HUES48 (cell line): ENCODE results near the gene PIGM.
A peak's percentile ranks its signal among the peaks of the same experiment; 100 is the strongest.

Source experiments
- H3K27ac ChIP-seq: one replicate; pipeline ENCODE4 v1.7.0; 2013; ENCODE audit warnings: low read depth, low read length, inconsistent platforms
- H3K27me3 ChIP-seq: 2 replicates; pipeline ENCODE4 v1.6.1; 2013; ENCODE audit warnings: mild to moderate bottlenecking, low read length; ENCODE audit not compliant: control insufficient read depth, insufficient read depth
- H3K36me3 ChIP-seq: 2 replicates; pipeline ENCODE4 v1.6.1; 2013; ENCODE audit warnings: low read length; ENCODE audit not compliant: control insufficient read depth, insufficient read depth
- H3K4me1 ChIP-seq: 2 replicates; pipeline ENCODE4 v1.6.1; 2013; ENCODE audit warnings: mild to moderate bottlenecking, low read length; ENCODE audit not compliant: control insufficient read depth, insufficient read depth
- H3K4me3 ChIP-seq: 2 replicates; pipeline ENCODE4 v1.5.1; 2013; ENCODE audit warnings: mild to moderate bottlenecking, low read depth, low read length
- H3K9ac ChIP-seq: 2 replicates; pipeline ENCODE4 v1.6.1; 2013; ENCODE audit warnings: mild to moderate bottlenecking, low read depth, low read length, moderate library complexity
- H3K9me3 ChIP-seq: 2 replicates; pipeline ENCODE4 v1.6.1; 2013; ENCODE audit warnings: low read length; ENCODE audit not compliant: control insufficient read depth, insufficient read depth

The PIGM gene

GRCh38 chr1:160043543-160043942 lies 11.8 kb upstream of the PIGM start:
- Histone ChIP-seq H3K9me3 (no peaks in the 10 kb centered on the region), H3K4me1 (peaks cover 24% of the 10 kb centered on the region), H3K27ac (no peak overlapping the region), H3K27me3 (no peaks in the 10 kb centered on the region; the same call in 1 of the 2 replicates), H3K9ac (no peak overlapping the region), H3K4me3 (no peak overlapping the region), H3K36me3 (no peaks in the 10 kb centered on the region)

- Histone ChIP-seq H3K9ac (no peak overlapping the region), H3K9me3 (no peaks in the 10 kb centered on the region), H3K36me3 (no peaks in the 10 kb centered on the region), H3K27me3 (no peaks in the 10 kb centered on the region), H3K4me3 (no peak overlapping the region), H3K4me1 (no peaks in the 10 kb centered on the region), H3K27ac (no peak overlapping the region)
These were observed 8.7 kb upstream of the PIGM start for GRCh38 chr1:160040476-160040875.

- H3K9ac ChIP-seq: 0 out of 2 replicates have a peak overlapping the region, but pooled peaks have one; percentile 16
- H3K36me3 ChIP-seq: no peaks in the 10 kb centered on the region
- H3K27ac ChIP-seq: peak overlapping the region; percentile 19
- H3K9me3 ChIP-seq: no peaks in the 10 kb centered on the region
- peak overlapping the region; percentile 96 for H3K4me3 ChIP-seq
- peaks cover 8% of the 10 kb centered on the region for H3K27me3 ChIP-seq
- peaks cover 7% of the 10 kb centered on the region for H3K4me1 ChIP-seq
These were observed 503 bp upstream of the PIGM start for GRCh38 chr1:160032165-160032820.

GRCh38 chr1:160030657-160031364 lies 979 bp downstream of the PIGM start:
- H3K9ac ChIP-seq: peak overlapping the region; percentile 72
- peak overlapping the region; percentile 80 for H3K27ac ChIP-seq
- H3K36me3 ChIP-seq: no peaks in the 10 kb centered on the region
- peaks cover 8% of the 10 kb centered on the region for H3K27me3 ChIP-seq
- peaks cover 7% of the 10 kb centered on the region for H3K4me1 ChIP-seq
- no peaks in the 10 kb centered on the region for H3K9me3 ChIP-seq
- H3K4me3 ChIP-seq: peak overlapping the region; percentile 96

- H3K36me3 ChIP-seq: no peaks in the 10 kb centered on the region
- no peak overlapping the region for H3K27ac ChIP-seq
- peaks cover 4% of the 10 kb centered on the region for H3K27me3 ChIP-seq
- H3K4me1 ChIP-seq: peaks cover 7% of the 10 kb centered on the region
- no peak overlapping the region for H3K9ac ChIP-seq
- no peaks in the 10 kb centered on the region for H3K9me3 ChIP-seq
- no peak overlapping the region for H3K4me3 ChIP-seq
These were observed 3.4 kb downstream of the PIGM start for GRCh38 chr1:160028426-160028825.

GRCh38 chr1:160025314-160025713 lies 6.5 kb downstream of the PIGM start:
- H3K36me3 ChIP-seq: no peaks in the 10 kb centered on the region
- peaks cover 1% of the 10 kb centered on the region for H3K4me1 ChIP-seq
- no peaks in the 10 kb centered on the region for H3K27me3 ChIP-seq
- no peak overlapping the region for H3K4me3 ChIP-seq
- no peak overlapping the region for H3K9ac ChIP-seq
- H3K27ac ChIP-seq: no peak overlapping the region
- H3K9me3 ChIP-seq: no peaks in the 10 kb centered on the region

- Histone ChIP-seq H3K9ac (no peak overlapping the region), H3K4me3 (no peak overlapping the region), H3K27me3 (no peaks in the 10 kb centered on the region), H3K9me3 (no peaks in the 10 kb centered on the region), H3K36me3 (no peaks in the 10 kb centered on the region), H3K27ac (no peak overlapping the region), H3K4me1 (no peaks in the 10 kb centered on the region)
These were observed 7.4 kb downstream of the PIGM start for GRCh38 chr1:160024195-160024905.

- Histone ChIP-seq H3K36me3 (no peaks in the 10 kb centered on the region), H3K9me3 (no peaks in the 10 kb centered on the region), H3K9ac (no peak overlapping the region), H3K4me1 (no peaks in the 10 kb centered on the region), H3K4me3 (no peak overlapping the region), H3K27me3 (no peaks in the 10 kb centered on the region), H3K27ac (no peak overlapping the region)
These were observed 9.2 kb downstream of the PIGM start for GRCh38 chr1:160022330-160023310.

- Histone ChIP-seq H3K9me3 (no peaks in the 10 kb centered on the region), H3K27me3 (no peaks in the 10 kb centered on the region), H3K4me3 (no peak overlapping the region), H3K27ac (no peak overlapping the region), H3K9ac (no peak overlapping the region), H3K36me3 (no peaks in the 10 kb centered on the region), H3K4me1 (no peaks in the 10 kb centered on the region)
These were observed 10.3 kb downstream of the PIGM start for GRCh38 chr1:160021376-160022074.

GRCh38 chr1:160020196-160020595 lies 11.6 kb downstream of the PIGM start:
- Histone ChIP-seq H3K27ac (no peak overlapping the region), H3K4me3 (no peak overlapping the region), H3K4me1 (no peaks in the 10 kb centered on the region), H3K36me3 (no peaks in the 10 kb centered on the region), H3K9ac (no peak overlapping the region), H3K9me3 (no peaks in the 10 kb centered on the region), H3K27me3 (no peaks in the 10 kb centered on the region)
